Measurements from ENCODE around the gene OR5A2.
"Not testable (repeated sequence)": the region's sequence is repeated elsewhere in the genome, so short reads cannot be mapped to it uniquely, and the experiment has no call there.

OR5A2 gene

DNA sequence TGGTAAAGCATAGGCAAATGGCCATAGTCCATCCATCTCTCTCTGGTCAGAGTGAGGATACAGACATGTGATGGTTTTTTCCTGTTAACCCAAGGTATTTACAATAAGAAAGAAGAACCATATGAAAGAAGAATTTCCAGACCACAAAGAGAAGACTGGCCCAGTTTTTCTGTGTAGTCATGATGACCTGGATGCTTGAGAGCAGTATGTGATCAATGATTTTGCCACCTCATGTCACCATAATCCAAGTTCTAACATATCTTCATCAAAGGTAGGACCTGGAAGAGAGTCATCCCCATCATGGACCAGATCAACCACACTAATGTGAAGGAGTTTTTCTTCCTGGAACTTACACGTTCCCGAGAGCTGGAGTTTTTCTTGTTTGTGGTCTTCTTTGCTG is 30.4 kb upstream of the OR5A2 start, which contains the start of gene OR4D6:
OR4D6 (plus strand) TSS at position 301 of the 400 bp plus-strand sequence; CDS start at position 301, 0 bp downstream.
- Histone ChIP-seq H3K4me1 (no peaks in the 10 kb centered on the region), H3K27me3 (no peaks in the 10 kb centered on the region), H3K36me3 (no peaks in the 10 kb centered on the region), H3K9me3 (no peaks in the 10 kb centered on the region), H3K4me3 (ENCODE audit: low read depth, low read length) (no peak within 1 kb of the TSS)
- DNase-seq, result no peak
- TF ChIP-seq, protein P1, sequence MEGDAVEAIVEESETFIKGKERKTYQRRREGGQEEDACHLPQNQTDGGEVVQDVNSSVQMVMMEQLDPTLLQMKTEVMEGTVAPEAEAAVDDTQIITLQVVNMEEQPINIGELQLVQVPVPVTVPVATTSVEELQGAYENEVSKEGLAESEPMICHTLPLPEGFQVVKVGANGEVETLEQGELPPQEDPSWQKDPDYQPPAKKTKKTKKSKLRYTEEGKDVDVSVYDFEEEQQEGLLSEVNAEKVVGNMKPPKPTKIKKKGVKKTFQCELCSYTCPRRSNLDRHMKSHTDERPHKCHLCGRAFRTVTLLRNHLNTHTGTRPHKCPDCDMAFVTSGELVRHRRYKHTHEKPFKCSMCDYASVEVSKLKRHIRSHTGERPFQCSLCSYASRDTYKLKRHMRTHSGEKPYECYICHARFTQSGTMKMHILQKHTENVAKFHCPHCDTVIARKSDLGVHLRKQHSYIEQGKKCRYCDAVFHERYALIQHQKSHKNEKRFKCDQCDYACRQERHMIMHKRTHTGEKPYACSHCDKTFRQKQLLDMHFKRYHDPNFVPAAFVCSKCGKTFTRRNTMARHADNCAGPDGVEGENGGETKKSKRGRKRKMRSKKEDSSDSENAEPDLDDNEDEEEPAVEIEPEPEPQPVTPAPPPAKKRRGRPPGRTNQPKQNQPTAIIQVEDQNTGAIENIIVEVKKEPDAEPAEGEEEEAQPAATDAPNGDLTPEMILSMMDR (IDR thresholded peaks at IDR 0.05; ENCODE audit: low read depth, low read length), result no peak

- no peaks in the 10 kb centered on the region for H3K9me3 ChIP-seq
- no peak for DNase-seq
- H3K36me3 ChIP-seq, result no peaks in the 10 kb centered on the region
- H3K4me1 ChIP-seq, result no peaks in the 10 kb centered on the region
- TF ChIP-seq, protein P1 (IDR thresholded peaks at IDR 0.05; ENCODE audit: low read depth, low read length), result no peak
- no peak overlapping the region for H3K4me3 ChIP-seq (ENCODE audit: low read depth, low read length)
- H3K27me3 ChIP-seq, result no peaks in the 10 kb centered on the region
Measured at GRCh38 chr11:59448484-59448883, 22.3 kb upstream of the OR5A2 start.

DNA sequence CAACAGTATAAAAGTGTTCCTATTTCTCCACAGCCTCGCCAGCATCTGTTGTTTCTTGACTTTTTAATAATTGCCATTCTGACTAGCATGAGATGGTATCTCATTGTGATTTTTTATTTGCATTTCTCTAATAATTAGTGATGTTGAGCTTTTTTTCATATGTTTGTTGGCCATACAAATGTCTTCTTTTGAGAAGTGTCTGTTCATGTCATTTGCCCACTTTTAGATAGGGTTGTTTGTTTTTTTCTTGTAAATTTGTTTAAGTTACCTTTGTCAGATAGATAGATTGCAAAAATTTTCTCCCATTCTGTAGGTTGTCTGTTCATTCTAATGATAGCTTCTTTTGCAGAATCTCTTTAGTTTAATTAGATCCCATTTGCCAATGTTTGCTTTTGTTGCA is 19.4 kb upstream of the OR5A2 start:
- H3K4me3 ChIP-seq (ENCODE audit: low read depth, low read length); H3K36me3 ChIP-seq; H3K9me3 ChIP-seq; H3K27me3 ChIP-seq; H3K4me1 ChIP-seq; DNase-seq: not testable (repeated sequence)

GRCh38 chr11:59437770-59438169 is 11.6 kb upstream of the OR5A2 start:
- H3K4me1 ChIP-seq, result no peaks in the 10 kb centered on the region
- no peaks in the 10 kb centered on the region for H3K27me3 ChIP-seq
- TF ChIP-seq, protein P1 (IDR thresholded peaks at IDR 0.05; ENCODE audit: low read depth, low read length), result no peak
- DNase-seq, result no peak
- H3K4me3 ChIP-seq (ENCODE audit: low read depth, low read length), result no peak overlapping the region
- H3K9me3 ChIP-seq, result no peaks in the 10 kb centered on the region
- no peaks in the 10 kb centered on the region for H3K36me3 ChIP-seq

DNA sequence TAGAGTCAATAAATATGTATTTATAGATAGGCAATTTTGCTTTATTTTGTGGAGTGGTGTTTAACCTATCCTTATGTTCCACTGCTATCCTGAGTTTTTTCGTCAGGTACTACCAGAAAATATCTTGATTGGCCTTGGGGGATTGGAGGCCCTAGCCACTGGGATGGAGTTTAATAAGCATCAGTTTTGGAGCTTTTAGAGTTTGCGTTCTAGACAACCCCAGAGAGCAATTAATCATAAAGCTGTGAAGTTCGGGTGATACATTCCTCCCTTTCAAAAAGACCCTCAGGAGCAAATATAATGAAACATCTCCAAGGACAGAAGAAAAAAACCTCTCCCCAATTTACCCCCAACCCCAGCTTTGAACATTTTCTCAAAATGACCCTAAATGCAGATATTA is 10.0 kb upstream of the OR5A2 start, which contains the start of gene OR5A1:
OR5A1 (plus strand) TSS at position 301 of the 400 bp plus-strand sequence. CDS start 6,700 bp downstream, outside the sequence.
- Histone ChIP-seq H3K36me3 (no peaks in the 10 kb centered on the region), H3K27me3 (no peaks in the 10 kb centered on the region), H3K4me3 (ENCODE audit: low read depth, low read length) (no peak within 1 kb of the TSS), H3K9me3 (no peaks in the 10 kb centered on the region), H3K4me1 (no peaks in the 10 kb centered on the region)
- no peak for DNase-seq
- TF ChIP-seq, protein P1 (IDR thresholded peaks at IDR 0.05; ENCODE audit: low read depth, low read length), result no peak

GRCh38 chr11:59429924-59430516 is 3.8 kb upstream of the OR5A2 start:
- peak; percentile 13 for DNase-seq
- Histone ChIP-seq H3K4me1 (no peaks in the 10 kb centered on the region), H3K4me3 (ENCODE audit: low read depth, low read length) (no peak overlapping the region), H3K36me3 (no peaks in the 10 kb centered on the region), H3K9me3 (no peaks in the 10 kb centered on the region), H3K27me3 (no peaks in the 10 kb centered on the region)
- TF ChIP-seq, protein P1 (IDR thresholded peaks at IDR 0.05; ENCODE audit: low read depth, low read length), result peak; percentile 62
